HT-29 (cell line): ENCODE data around the gene CCDC91. TPM values are rescaled to one million over a fixed set of nuclear protein-coding genes. Genes with fewer than 3 reads are reported as not detected.
A peak's percentile ranks its signal among the peaks of the same experiment; 100 is the strongest.

Experiments used
- DNase-seq: peaks from one replicate; pipeline ENCODE4 v3.0.0-alpha.2; 2015; ENCODE audit warnings: low spot score
- total RNA-seq: library from RNA; depleted of rRNA; stranded (reverse); fragments of >200 nt; shearing (Covaris generic); gene quantifications from 2 replicates; pipeline ENCODE4 v1.2.3, GENCODE V29; 2014

CCDC91 gene
- total RNA-seq, 1 experiment from 2014 or later, result 10.1 TPM

DNA sequence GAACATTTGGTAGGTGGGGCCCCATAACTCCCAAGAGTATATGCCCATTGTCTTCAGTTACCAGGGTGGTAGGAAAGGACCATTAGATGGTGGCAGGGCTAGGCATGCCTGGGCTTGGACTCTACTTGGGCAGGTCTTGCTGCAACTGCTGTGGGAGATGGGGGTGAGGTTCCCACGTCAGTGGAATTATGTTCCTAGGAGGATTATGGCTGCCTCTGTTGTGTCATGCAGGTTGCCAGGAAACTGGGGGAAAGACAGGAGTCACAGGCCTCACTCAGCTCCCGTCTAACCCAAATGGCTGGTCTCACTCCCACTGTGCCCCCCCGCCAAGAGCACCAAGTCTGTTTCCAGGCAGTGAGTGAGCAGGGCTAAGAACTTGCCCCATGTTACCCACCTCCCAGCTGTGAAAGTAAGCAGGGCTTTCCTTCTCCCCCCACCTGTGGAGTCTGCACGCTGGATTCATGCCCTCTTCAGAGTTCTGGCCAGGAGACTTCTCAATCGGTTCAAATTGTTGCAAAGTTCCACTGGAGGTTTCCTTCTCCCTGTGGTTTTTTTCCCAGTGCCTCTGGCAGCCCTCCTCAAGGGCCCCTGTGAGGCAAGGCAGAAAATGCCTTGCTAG is 337.5 kb downstream of the CCDC91 start:
- DNase-seq, result no peak

DNA sequence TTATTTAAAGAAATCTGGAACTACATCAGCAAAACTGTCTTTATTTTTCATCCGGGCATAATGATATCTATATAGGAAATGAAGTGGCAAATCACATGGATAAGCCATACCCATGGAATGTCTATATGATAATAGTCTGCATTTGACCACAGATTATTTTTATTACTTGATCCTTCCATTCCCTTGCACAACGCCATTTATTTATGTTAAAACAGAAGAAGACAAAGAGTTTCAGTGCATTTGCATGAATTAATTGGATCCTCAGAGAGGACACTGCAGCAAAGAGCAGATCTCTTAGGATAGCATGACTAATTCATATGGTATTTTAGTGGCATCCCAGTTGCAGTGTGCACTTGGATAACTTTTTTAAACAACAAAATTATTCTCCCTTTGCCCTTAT is 345.0 kb downstream of the CCDC91 start:
- no peak for DNase-seq

- DNase-seq, result no peak
Observed at GRCh38 chr12:28536088-28536487, 345.8 kb downstream of the CCDC91 start.

GRCh38 chr12:28537474-28537873 is 347.2 kb downstream of the CCDC91 start:
- DNase-seq, result no peak

DNA sequence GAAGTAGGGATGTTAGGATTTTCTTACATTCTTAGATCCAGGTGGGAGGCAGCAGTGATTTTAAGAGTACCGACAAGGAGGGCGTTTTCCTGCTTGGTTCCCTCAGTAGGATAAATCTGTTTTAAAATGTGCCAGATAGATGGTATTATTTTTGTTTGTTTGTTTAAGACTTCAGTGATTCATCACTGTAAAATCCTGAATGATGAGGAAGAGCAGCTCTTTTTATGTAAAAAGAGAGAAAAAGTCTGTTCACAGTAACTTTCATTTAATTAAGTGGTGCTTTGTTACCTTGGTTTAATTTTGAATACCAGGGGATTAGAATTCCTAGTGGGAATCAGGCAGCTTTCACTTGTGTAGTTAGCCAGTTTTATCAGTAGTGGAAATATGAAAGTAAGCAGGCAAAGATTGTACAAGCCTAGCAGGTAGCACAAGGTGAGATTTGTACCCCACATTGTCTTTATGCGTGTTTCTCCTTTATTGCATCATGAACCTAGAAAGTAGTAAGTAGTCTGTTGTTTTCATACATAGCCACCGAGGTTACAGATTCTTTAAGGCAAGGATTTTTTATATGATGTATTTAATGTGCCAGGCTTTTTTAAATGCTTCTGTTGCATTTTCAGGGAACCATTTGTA is 349.6 kb downstream of the CCDC91 start:
- no peak for DNase-seq

- no peak for DNase-seq
Observed at GRCh38 chr12:28540324-28540714, 350.1 kb downstream of the CCDC91 start.

- DNase-seq, result no peak
Observed at GRCh38 chr12:28543021-28543890, 353.0 kb downstream of the CCDC91 start.

DNA sequence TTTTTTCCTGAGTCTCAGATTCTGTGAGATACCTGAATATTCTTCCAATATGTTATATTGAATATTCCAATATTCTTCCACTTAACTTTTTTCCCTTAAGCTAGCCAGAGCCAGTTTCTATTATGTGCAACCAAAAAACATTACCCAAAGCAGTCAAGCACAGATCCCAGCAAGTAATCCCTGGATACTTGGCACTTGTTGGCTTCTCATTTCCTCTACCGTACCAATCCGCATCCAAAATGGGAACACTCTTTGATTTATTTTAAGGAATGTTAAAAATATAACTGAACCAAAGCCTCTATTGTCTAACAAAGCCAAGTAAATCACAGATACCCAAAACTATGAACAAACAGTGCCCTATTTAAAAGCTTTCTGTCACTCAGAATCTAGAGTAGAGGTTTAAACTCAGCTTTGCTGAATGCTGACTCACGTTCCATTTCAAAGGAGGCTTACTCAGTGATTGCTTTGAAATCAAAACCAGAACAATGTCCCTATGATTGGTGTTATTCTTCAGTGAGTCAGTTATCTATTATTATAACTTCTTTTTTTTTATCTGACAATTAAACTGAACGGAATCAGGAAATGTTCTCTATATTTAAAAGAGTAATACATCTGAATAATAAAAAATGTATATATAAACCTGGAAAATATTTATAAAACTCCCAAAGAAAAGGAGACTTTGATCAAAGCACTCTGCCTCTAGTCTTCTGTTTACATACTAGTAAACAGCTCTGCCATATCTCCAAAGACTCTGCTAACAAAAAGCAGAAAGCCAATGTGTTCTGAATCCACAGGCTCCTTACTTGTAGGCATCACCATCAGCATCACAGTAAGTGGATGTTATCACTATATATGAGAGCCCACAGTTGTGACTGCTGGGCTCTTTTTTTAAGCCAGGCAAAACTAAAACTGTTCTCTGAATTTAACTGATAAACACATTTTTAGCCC is 360.8 kb downstream of the CCDC91 start:
- DNase-seq, result peak; percentile 17

GRCh38 chr12:28552251-28552970 is 362.2 kb downstream of the CCDC91 start:
- no peak for DNase-seq

DNA sequence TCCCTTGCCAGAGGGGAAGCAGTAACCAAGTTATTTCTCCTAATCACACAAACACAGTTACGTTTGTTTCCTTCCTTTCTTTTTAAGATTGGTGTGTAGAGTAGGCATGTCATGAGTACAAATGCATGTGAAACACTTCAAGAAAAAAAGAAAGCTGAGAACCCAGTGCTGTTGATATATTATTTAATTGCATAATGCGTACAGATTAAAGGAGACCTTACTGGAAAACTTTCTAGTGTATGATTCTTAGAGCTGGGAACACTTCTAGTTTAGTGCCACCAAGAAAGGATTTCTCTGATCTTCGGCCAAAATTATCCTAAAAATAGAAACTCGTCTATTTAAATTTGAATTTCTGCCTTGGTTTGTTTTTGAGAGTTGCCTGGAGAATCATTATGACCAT is 365.5 kb downstream of the CCDC91 start:
- DNase-seq, result no peak

DNA sequence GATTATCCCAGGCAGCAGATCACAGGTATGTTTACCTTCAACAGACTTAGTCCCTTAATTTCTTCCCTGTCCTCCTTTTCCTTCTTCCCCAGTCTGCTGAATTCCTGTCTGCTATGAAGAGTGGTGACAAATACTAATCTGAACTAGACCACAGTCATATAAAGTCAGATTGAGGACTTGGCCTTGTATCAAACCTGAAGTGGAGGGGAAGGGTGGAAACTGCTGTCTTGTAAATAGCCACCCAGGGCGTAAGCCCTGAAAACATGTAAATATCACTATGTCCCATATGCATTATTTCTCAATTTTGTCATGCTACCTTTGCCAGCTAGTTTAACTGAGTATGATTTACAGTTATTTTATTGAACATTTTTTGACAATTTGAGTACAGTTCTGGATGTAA is 368.0 kb downstream of the CCDC91 start:
- DNase-seq, result no peak

DNA sequence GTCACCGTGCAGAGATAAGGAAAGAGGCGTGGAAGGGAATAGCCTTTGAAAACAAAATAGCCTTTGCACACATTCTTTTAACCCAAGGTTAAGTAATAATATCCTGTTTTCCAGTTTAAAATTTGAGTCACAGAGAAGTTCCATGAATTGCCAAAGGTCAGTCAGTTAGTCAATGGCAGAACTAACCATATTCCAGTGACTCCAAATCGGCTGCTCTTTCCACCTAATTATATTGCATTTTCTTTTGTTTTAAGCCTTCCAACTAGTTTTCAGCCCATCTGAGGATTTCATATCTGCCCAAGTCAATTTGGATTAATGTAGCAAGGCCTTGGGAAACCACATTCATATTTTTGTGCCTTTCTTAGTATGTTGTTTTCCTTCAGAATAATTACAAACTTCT is 373.0 kb downstream of the CCDC91 start:
- DNase-seq, result no peak

- no peak for DNase-seq
Observed at GRCh38 chr12:28563936-28564335, 373.7 kb downstream of the CCDC91 start.

DNA sequence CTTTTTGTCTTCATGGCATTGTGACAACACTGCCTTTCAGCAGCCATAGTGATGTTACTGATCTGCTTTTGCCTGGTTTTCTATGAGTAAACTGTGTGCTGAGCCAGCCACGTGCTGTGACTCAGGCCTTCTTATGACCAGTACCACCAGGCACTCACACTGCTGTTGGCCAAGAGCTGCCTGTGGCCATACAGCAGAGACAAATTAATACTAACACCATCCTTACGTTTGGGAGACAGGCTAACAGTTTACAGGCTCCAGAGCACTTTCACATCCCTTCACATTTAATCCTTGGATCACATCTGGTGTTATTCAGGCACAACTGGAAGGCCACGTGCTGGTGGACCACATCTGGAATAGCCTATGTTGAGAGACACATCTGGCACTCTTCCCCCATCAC is 377.9 kb downstream of the CCDC91 start:
- no peak for DNase-seq

- DNase-seq, result no peak
Observed at GRCh38 chr12:28568704-28569103, 378.4 kb downstream of the CCDC91 start.

- peak; percentile 65 for DNase-seq
Observed at GRCh38 chr12:28569698-28570411, 379.6 kb downstream of the CCDC91 start.

- DNase-seq, result no peak
Observed at GRCh38 chr12:28570811-28571210, 380.6 kb downstream of the CCDC91 start.

DNA sequence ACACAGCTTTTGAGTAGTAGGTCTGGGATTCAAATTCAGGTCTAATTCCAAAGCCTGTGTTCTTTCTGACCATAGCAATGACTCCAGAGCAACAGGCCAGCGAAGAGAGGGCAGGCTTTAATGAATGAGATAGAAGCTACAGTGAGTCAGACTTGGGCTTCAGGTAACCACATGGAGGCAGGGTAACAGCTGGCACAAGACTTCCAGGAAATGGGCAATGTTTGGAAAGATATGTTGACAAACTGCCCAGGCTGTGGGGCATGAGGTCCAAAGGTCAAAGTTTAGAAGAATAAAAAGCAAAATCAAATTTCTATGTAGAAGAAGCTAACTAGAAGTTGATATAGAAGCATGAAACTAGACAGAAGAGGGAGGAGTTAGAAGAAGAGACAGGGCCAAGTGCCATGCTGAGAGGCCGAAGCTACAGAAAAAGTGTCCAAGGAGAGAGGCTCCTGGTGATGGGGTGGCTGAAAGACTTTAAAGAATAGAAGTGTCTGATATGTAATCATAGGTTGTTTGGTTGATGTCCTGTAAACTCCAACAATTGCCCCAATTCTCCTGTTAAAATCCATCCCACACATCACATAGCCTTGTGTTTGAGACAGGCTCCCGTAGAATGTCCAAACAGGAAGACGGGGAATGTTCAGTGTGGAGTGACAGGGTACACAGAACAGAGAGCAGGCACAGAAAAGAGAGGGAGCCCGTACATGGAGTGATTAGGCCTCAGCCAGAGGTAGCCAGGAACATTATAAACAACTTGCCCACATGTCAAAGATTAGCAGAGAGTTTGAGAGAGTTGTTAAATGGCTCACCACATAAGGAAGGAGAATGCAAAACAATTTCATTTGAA is 384.7 kb downstream of the CCDC91 start:
- peak; percentile 53 for DNase-seq

GRCh38 chr12:28575593-28576205 is 385.4 kb downstream of the CCDC91 start:
- peak; percentile 30 for DNase-seq
